Upper lobe of right lung (tissue), 1 donor: ENCODE measurements around the gene ARMC8. TPM values are rescaled to one million over a fixed set of nuclear protein-coding genes. Genes with fewer than 3 reads are reported as not detected.

ENCODE experiments used
- ATAC-seq: fragments of 200-7000 bp; cut with Tn5 transposase; one replicate; pipeline ENCODE4 v1.9.1; 2020; ENCODE audit warnings: mild to moderate bottlenecking, moderate library complexity
- DNase-seq: peaks from one replicate; pipeline ENCODE4 v3.0.0-alpha.2; 2020
- H3K27ac ChIP-seq: fragments of 200-600 bp; one replicate; pipeline ENCODE4 v1.8.0; 2022
- H3K27me3 ChIP-seq: fragments of 200-600 bp; one replicate; pipeline ENCODE4 v1.8.0; 2022; ENCODE audit warnings: mild to moderate bottlenecking
- H3K36me3 ChIP-seq: fragments of 200-600 bp; one replicate; pipeline ENCODE4 v1.8.0; 2022
- H3K4me1 ChIP-seq: fragments of 200-600 bp; one replicate; pipeline ENCODE4 v1.8.0; 2022
- H3K4me3 ChIP-seq: fragments of 200-600 bp; one replicate; pipeline ENCODE4 v1.8.0; 2022; ENCODE audit warnings: mild to moderate bottlenecking
- H3K9me3 ChIP-seq: fragments of 200-600 bp; one replicate; pipeline ENCODE4 v1.8.0; 2022
- intact Hi-C: fragments of 100-400 bp; cut with DNase I; formaldehyde crosslinking; loops from one replicate; pipeline ENCODE4 v1.11.0; 2022
- total RNA-seq: library from RNA; stranded (reverse); fragmentation: NEBNext Ultra II Directional; extraction: Animal tissue kit (Norgen Biotek cat#: 25700); gene quantifications from one replicate; pipeline ENCODE4 v1.2.1, GENCODE V29; 2021
- TF ChIP-seq, protein P1 (sequence below): fragments of 200-600 bp; IDR thresholded peaks from one replicate; pipeline ENCODE4 v1.8.0; 2022; ENCODE audit warnings: antibody characterized with exemption
- donor health status: DM: no; HTN: yes; CAD: no; lungs with severe emphysema.

ARMC8 gene
- total RNA-seq, 1 donor from 2014 or later: 50.3 TPM

DNA sequence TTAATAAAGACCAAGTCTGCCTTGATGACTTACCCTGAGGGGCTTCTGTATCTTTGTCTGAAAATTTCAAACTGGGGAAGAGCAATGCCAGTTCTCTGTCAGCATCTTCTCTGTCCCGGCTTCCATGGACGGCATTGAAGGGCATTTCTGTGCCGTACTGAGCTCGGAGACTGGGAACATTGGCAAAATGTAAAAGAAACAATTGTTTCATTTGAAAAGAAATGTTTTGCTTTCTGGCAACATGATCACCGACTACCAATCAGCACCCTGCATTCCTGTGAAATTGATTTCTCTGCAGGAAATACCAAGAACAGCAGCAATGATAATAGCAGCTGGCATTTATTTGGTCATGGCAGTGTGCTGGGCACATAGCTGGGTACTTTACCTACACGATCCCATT lies 116.4 kb downstream of the ARMC8 start:
- ATAC-seq (no peak), DNase-seq (no peak)
- intact Hi-C loops: no loop called here
- TF ChIP-seq, protein P1, sequence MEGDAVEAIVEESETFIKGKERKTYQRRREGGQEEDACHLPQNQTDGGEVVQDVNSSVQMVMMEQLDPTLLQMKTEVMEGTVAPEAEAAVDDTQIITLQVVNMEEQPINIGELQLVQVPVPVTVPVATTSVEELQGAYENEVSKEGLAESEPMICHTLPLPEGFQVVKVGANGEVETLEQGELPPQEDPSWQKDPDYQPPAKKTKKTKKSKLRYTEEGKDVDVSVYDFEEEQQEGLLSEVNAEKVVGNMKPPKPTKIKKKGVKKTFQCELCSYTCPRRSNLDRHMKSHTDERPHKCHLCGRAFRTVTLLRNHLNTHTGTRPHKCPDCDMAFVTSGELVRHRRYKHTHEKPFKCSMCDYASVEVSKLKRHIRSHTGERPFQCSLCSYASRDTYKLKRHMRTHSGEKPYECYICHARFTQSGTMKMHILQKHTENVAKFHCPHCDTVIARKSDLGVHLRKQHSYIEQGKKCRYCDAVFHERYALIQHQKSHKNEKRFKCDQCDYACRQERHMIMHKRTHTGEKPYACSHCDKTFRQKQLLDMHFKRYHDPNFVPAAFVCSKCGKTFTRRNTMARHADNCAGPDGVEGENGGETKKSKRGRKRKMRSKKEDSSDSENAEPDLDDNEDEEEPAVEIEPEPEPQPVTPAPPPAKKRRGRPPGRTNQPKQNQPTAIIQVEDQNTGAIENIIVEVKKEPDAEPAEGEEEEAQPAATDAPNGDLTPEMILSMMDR: no peak
- H3K4me3 ChIP-seq: no peak overlapping the region
- H3K27me3 ChIP-seq: no peaks in the 10 kb centered on the region
- no peak overlapping the region for H3K27ac ChIP-seq
- no peaks in the 10 kb centered on the region for H3K9me3 ChIP-seq
- H3K4me1 ChIP-seq: no peaks in the 10 kb centered on the region
- H3K36me3 ChIP-seq: no peaks in the 10 kb centered on the region

DNA sequence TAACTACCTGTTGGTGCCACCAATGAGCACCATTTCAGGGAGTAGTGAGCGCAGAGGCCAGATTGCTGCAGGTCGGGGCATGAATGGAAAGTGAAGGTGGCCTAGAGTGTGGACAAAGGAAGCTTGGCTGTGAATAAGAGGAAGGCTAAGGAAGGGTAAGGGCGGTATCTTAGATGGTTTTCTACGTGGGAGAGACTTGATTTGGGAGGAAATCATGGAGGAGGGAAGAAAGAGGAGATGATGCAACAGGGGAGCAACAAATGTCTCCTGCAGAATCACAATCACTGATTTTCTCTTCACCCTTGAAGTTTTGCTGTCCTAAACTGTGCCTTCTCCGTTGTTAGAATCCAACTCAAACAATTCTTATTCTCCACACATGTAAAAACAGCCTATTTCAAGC lies 120.8 kb downstream of the ARMC8 start:
- ATAC-seq (no peak), DNase-seq (no peak)
- Histone ChIP-seq H3K27me3 (no peaks in the 10 kb centered on the region), H3K4me3 (no peak overlapping the region), H3K4me1 (no peaks in the 10 kb centered on the region), H3K27ac (no peak overlapping the region), H3K9me3 (no peaks in the 10 kb centered on the region), H3K36me3 (no peaks in the 10 kb centered on the region)
- intact Hi-C loops: no loop called here
- TF ChIP-seq, protein P1: no peak

DNA sequence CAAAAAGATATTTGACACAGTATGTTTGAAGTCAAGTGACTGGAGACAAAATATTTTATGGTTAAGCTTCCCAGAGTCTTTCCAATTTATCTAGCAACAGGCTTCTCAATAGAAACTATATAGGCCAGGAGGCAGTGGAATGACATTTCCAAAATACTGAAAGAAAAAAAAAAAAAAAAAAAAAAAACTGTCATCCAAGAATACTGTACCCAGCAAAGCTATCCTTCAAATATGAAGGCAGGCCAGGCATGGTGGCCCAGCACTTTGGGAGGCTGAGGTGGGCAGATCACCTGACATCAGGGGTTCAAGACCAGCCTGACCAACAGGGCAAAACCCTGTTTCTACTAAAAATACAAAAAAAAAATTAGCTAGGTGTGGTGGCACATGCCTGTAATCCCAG lies 121.7 kb downstream of the ARMC8 start:
- Histone ChIP-seq H3K27ac (no peak overlapping the region), H3K36me3 (no peaks in the 10 kb centered on the region), H3K4me3 (no peak overlapping the region), H3K27me3 (no peaks in the 10 kb centered on the region), H3K9me3 (no peaks in the 10 kb centered on the region), H3K4me1 (no peaks in the 10 kb centered on the region)
- TF ChIP-seq, protein P1: no peak
- ATAC-seq (no peak), DNase-seq (no peak)
- intact Hi-C loops: no loop called here

DNA sequence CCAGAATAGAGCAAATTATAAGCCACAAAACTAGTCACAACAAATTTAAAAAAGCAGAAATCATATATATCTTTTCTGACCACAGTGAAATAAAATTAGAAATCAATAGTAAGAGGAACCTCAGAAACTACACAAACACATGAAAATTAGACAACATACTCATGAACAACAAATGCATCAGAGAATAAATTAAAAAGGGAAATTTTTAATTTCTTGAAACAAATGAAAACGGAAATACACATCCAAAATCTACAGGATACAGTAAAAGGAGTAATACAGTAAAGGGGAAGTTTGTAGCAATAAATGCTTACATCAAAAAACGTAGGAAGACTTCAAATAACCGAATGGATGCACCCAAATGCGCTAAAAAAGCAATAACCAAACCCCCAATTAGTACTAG lies 123.4 kb downstream of the ARMC8 start:
- Histone ChIP-seq H3K4me3 (no peak overlapping the region), H3K9me3 (no peaks in the 10 kb centered on the region), H3K27me3 (no peaks in the 10 kb centered on the region), H3K4me1 (no peaks in the 10 kb centered on the region), H3K27ac (no peak overlapping the region), H3K36me3 (no peaks in the 10 kb centered on the region)
- no peak for DNase-seq
- no peak for ATAC-seq
- intact Hi-C loops: no loop called here
- TF ChIP-seq, protein P1: no peak

DNA sequence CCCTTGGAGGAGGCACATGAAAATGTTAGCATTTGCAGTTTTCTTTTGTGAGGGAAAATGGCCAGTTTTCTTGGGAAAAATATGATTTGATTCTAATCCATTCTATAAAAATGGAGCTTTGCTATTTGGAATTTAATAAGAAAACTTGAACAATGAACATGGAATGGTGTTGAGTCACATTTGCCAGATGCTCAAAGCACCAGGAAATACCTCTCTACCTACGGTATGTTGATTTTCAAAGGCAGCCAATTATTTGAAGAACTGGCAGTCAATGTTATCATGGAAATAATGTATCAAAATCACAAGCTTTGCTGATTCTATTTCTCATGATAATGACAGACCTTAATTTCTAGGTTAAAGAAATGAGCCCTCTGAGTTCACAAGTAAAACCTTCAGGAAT lies 127.7 kb downstream of the ARMC8 start:
- no peaks in the 10 kb centered on the region for H3K9me3 ChIP-seq
- TF ChIP-seq, protein P1: no peak
- H3K27ac ChIP-seq: no peak overlapping the region
- no peaks in the 10 kb centered on the region for H3K27me3 ChIP-seq
- DNase-seq: no peak
- H3K36me3 ChIP-seq: no peaks in the 10 kb centered on the region
- H3K4me1 ChIP-seq: no peaks in the 10 kb centered on the region
- intact Hi-C loops: no loop called here
- H3K4me3 ChIP-seq: no peak overlapping the region
- ATAC-seq: no peak

DNA sequence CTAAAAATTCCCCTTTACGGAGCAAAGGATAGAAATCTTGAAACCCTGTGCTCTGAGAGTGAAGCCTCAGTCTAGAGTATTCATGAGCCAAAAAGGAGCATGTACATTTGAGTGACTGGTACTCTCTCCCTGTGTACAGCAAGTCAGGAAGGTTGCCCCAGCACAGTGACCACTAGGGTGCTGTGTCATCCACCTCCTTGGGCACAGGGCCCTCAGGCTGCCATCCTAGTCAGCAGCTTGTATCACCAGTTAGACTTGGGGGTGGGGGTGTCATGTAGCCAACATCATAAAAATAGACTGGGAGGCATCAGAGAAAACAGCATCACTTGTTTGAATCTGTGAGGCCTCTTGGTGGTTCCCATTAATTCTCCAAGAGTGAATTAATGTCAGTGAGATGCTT lies 130.6 kb downstream of the ARMC8 start:
- TF ChIP-seq, protein P1: no peak
- Histone ChIP-seq H3K4me1 (no peaks in the 10 kb centered on the region), H3K36me3 (no peaks in the 10 kb centered on the region), H3K4me3 (no peak overlapping the region), H3K27ac (no peak overlapping the region), H3K9me3 (no peaks in the 10 kb centered on the region), H3K27me3 (no peaks in the 10 kb centered on the region)
- no peak for ATAC-seq
- intact Hi-C loops: no loop called here
- DNase-seq: no peak
